Measurements from ENCODE around the gene ZDHHC17.

ZDHHC17 gene

GRCh38 chr12:76746516-76746915, 17.4 kb upstream of the ZDHHC17 start:
- no peak for TF ChIP-seq CTCF (IDR thresholded peaks at IDR 0.05; ENCODE audit: extremely low read depth, insufficient read depth, missing control alignments)
- in situ Hi-C loops (cut with MboI; ENCODE audit: low pct_unique_long_range_greater_than_20kb, low sequenced_read_pairs, unreplicated experiment): no loop called here
- no peak for DNase-seq (ENCODE audit: low spot score)

- in situ Hi-C loops (cut with MboI; ENCODE audit: low pct_unique_long_range_greater_than_20kb, low sequenced_read_pairs, unreplicated experiment): no loop called here
- no peak for TF ChIP-seq CTCF (IDR thresholded peaks at IDR 0.05; ENCODE audit: extremely low read depth, insufficient read depth, missing control alignments)
Measured at GRCh38 chr12:76747245-76747644, 16.7 kb upstream of the ZDHHC17 start.

GRCh38 chr12:76755829-76756379, 8.0 kb upstream of the ZDHHC17 start:
- no peak for TF ChIP-seq CTCF (IDR thresholded peaks at IDR 0.05; ENCODE audit: extremely low read depth, insufficient read depth, missing control alignments)
- in situ Hi-C loops (cut with MboI; ENCODE audit: low pct_unique_long_range_greater_than_20kb, low sequenced_read_pairs, unreplicated experiment): no loop called here

More at GRCh38 chr12:76747245-76747644, 16.7 kb upstream of the ZDHHC17 start:
- DNase-seq (ENCODE audit: low spot score): no peak

DNA sequence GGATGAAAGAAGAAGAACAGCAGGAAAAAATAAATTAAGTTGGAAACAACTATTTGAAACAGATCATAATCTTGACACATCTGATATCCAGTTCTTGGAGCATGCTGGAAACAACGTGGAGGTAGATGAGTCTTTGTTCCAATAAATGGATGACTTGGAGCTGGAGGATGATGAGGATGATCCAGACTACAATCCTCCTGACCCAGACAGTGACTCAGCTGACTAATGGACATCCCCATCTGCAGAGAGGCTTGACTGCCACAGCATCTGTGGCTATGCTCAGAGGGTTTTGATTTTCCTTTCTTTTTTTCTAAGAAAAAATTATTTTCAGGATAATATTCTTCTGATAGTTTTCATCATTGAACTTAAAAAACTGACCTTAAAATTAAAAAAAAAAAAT, 6.2 kb upstream of the ZDHHC17 start:
- in situ Hi-C loops (cut with MboI; ENCODE audit: low pct_unique_long_range_greater_than_20kb, low sequenced_read_pairs, unreplicated experiment): no loop called here
- TF ChIP-seq CTCF (IDR thresholded peaks at IDR 0.05; ENCODE audit: extremely low read depth, insufficient read depth, missing control alignments): no peak
- no peak for DNase-seq (ENCODE audit: low spot score)

More at GRCh38 chr12:76755829-76756379, 8.0 kb upstream of the ZDHHC17 start:
- no peak for DNase-seq (ENCODE audit: low spot score)

GRCh38 chr12:76762601-76762980, 1.3 kb upstream of the ZDHHC17 start:
- in situ Hi-C loops (cut with MboI; ENCODE audit: low pct_unique_long_range_greater_than_20kb, low sequenced_read_pairs, unreplicated experiment): no loop called here
- DNase-seq (ENCODE audit: low spot score): no peak
- TF ChIP-seq CTCF (IDR thresholded peaks at IDR 0.05; ENCODE audit: extremely low read depth, insufficient read depth, missing control alignments): no peak

GRCh38 chr12:76764856-76765255, 941 bp downstream of the ZDHHC17 start:
- TF ChIP-seq CTCF (IDR thresholded peaks at IDR 0.05; ENCODE audit: extremely low read depth, insufficient read depth, missing control alignments): no peak
- in situ Hi-C loops (cut with MboI; ENCODE audit: low pct_unique_long_range_greater_than_20kb, low sequenced_read_pairs, unreplicated experiment): no loop called here
- no peak for DNase-seq (ENCODE audit: low spot score)

GRCh38 chr12:76765598-76765997, 1.7 kb downstream of the ZDHHC17 start:
- in situ Hi-C loops (cut with MboI; ENCODE audit: low pct_unique_long_range_greater_than_20kb, low sequenced_read_pairs, unreplicated experiment): no loop called here
- DNase-seq (ENCODE audit: low spot score): no peak
- no peak for TF ChIP-seq CTCF (IDR thresholded peaks at IDR 0.05; ENCODE audit: extremely low read depth, insufficient read depth, missing control alignments)

Measured in GM13977 (cell line).